HepG2 (cell line): ENCODE data around the gene HS6ST1. TPM values are rescaled to one million over a fixed set of nuclear protein-coding genes. Genes with fewer than 3 reads are reported as not detected.

Experiments
- DPF2 ChIP-seq: sonication (generic); formaldehyde crosslinking; IDR thresholded peaks from 2 replicates; pipeline ENCODE4 v1.4.0; 2020; ENCODE audit warnings: mild to moderate bottlenecking, low read depth, missing genetic modification reagents, borderline replicate concordance
- DR1 ChIP-seq: sonication (generic); formaldehyde crosslinking; IDR thresholded peaks from 2 replicates; pipeline ENCODE4 v1.8.0; 2021; ENCODE audit warnings: mild to moderate bottlenecking, missing genetic modification reagents, inconsistent platforms
- HDAC6 ChIP-seq: fragments of 200-600 bp; sonication (generic); IDR thresholded peaks from 2 replicates; pipeline ENCODE4 v1.7.0; 2017; ENCODE audit warnings: mild to moderate bottlenecking, antibody characterized with exemption, low read length, low read depth
- HNF4G ChIP-seq, 2 experiments: sonication (generic) in 1 of 2; formaldehyde crosslinking in 1 of 2; IDR thresholded peaks; 2 replicates each; pipeline versions ENCODE4 v1.4.0 to v1.6.1; 2011 to 2020; ENCODE audit warnings: borderline replicate concordance in 2 of 2, low read depth in 2 of 2, mild to moderate bottlenecking in 2 of 2, low read length in 1 of 2, missing genetic modification reagents in 1 of 2, moderate library complexity in 1 of 2
- POLR2G ChIP-seq: fragments of 200-400 bp; formaldehyde crosslinking; IDR thresholded peaks from 2 replicates; pipeline ENCODE4 v1.6.1; 2018; ENCODE audit warnings: mild to moderate bottlenecking, low read depth, low read length, moderate library complexity
- SALL1 ChIP-seq: sonication (generic); formaldehyde crosslinking; IDR thresholded peaks from 2 replicates; pipeline ENCODE4 v1.8.0; 2022; ENCODE audit warnings: mild to moderate bottlenecking, missing genetic modification reagents
- ZNF143 ChIP-seq: sonication (generic); formaldehyde crosslinking; IDR thresholded peaks from 2 replicates; pipeline ENCODE4 v1.4.0; 2020; ENCODE audit warnings: missing genetic modification reagents
- ZNF224 ChIP-seq: sonication (generic); formaldehyde crosslinking; IDR thresholded peaks from 2 replicates; pipeline ENCODE4 v1.5.0; 2020; ENCODE audit warnings: mild to moderate bottlenecking, missing genetic modification reagents
- ZNF230 ChIP-seq: sonication (generic); formaldehyde crosslinking; IDR thresholded peaks from 2 replicates; pipeline ENCODE4 v1.4.0; 2020; ENCODE audit warnings: mild to moderate bottlenecking, missing genetic modification reagents
- ZNF619 ChIP-seq: sonication (generic); formaldehyde crosslinking; IDR thresholded peaks from 2 replicates; pipeline ENCODE4 v1.4.0; 2020; ENCODE audit warnings: mild to moderate bottlenecking, missing genetic modification reagents
- polyA plus RNA-seq, 8 experiments: library from polyadenylated mRNA; depleted of rRNA in 3 of 8; stranded (reverse) in 7 of 8; unstranded in 1 of 8; fragments of >200 nt; fragmentation: Illumina TruSeq in 4 of 8; extraction: Trizol in 4 of 8; gene quantifications; 2 replicates each; pipeline versions ENCODE4 v1.2.1 to v1.2.3, GENCODE V29; 2011 to 2016; ENCODE audit warnings: low read depth in 4 of 8, missing spikeins in 1 of 8, mixed read lengths in 1 of 8; ENCODE audit not compliant: insufficient read depth in 1 of 8
- total RNA-seq, 5 experiments: library from RNA; depleted of rRNA; stranded (reverse); fragments of >200 nt; fragmentation: Illumina TruSeq; extraction: Trizol; gene quantifications; 2 replicates each; pipeline ENCODE4 v1.2.3, GENCODE V29; 2016; ENCODE audit warnings: low read depth in 1 of 5
- TF ChIP-seq, protein P1 (sequence below), 2 experiments: sonication (generic) in 1 of 2; formaldehyde crosslinking in 1 of 2; IDR thresholded peaks; 2 replicates each; pipeline versions ENCODE4 v1.6.1 to v1.9.0; 2014 to 2022; ENCODE audit warnings: antibody characterized with exemption in 1 of 2, borderline replicate concordance in 1 of 2, inconsistent platforms in 1 of 2, low read depth in 1 of 2, missing genetic modification reagents in 1 of 2
- TF ChIP-seq, protein P2 (sequence below): sonication (generic); formaldehyde crosslinking; IDR thresholded peaks from 2 replicates; pipeline ENCODE4 v1.4.0; 2020; ENCODE audit warnings: mild to moderate bottlenecking, missing genetic modification reagents, borderline replicate concordance
- TF ChIP-seq, protein P3 (sequence below): sonication (generic); formaldehyde crosslinking; IDR thresholded peaks from 2 replicates; pipeline ENCODE4 v1.4.0; 2020; ENCODE audit warnings: missing genetic modification reagents, borderline replicate concordance

HS6ST1 gene
- total and polyA plus RNA-seq, 2 of the 13 experiments (the other 11 are each of a cell fraction or from before 2014, with no cell fraction given) = 34.5 to 84.6 TPM

DNA sequence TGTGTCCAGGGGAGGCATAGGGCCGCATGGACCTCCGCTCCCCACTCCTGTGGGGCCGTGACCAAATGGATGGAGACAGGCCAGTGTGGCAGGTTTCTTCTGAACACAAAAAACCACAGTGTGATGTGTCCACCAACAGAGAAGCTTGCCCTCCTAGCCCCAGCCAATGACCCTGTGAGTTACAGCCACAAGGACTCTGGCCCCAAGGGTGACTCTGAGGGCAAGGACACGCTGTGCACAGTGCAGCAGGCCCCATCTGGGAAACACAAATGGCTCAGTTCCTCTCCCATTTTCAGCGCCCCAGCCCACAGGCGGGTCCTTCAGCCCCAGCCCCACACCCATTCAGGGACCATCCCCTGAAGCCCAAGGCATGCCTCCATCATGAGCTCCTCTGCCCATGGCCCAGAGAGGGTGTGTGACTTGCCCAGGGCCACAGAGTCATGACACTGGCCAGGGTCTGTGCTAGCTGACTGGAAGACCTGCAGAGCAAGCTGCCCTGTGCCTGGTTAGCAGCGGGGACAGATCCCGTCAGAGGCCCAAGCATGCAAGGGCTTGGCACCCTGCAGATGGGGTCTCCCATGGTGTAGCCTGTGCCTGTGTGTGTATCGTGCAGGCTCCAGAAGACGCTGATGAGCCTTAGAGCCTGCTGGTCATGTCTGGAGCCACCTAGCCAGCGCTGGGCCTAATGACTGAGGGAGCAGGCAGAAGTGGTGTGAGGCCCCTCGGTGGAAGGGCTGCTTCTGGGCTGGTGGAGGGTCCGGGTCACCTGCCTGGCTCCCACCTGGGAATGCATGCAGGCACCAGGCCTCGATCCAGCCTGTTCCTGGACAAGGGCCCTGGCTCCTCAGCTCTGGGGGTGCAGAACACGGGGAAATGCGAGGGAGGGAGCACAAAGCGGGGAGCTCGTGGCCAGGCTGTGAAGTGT is 47.7 kb downstream of the HS6ST1 start (continued):
- TF ChIP-seq ZNF619 (CRISPR knock-in tag) (0 out of 2 replicates have a peak, but pooled peaks have one; percentile 84), HDAC6 (no peak), DR1 (CRISPR knock-in tag) (no peak; the same call in 1 of the 2 replicates), SALL1 (CRISPR knock-in tag) (peak; percentile 85; the same call in 1 of the 2 replicates), POLR2G (peak; percentile 34), ZNF230 (CRISPR knock-in tag) (peak; percentile 54; the same call in 1 of the 2 replicates), DPF2 (peak; percentile 66; the same call in 1 of the 2 replicates), HNF4G (IDR thresholded peaks at IDR 0.05; ENCODE audit: borderline replicate concordance, low read depth, low read length) (peak; percentile 75), HNF4G (CRISPR knock-in tag; IDR thresholded peaks at IDR 0.05; ENCODE audit: borderline replicate concordance, low read depth) (peak; percentile 52; the same call in 1 of the 2 replicates), ZNF224 (CRISPR knock-in tag) (no peak), ZNF143 (CRISPR knock-in tag) (no peak)
- TF ChIP-seq, protein P1, sequence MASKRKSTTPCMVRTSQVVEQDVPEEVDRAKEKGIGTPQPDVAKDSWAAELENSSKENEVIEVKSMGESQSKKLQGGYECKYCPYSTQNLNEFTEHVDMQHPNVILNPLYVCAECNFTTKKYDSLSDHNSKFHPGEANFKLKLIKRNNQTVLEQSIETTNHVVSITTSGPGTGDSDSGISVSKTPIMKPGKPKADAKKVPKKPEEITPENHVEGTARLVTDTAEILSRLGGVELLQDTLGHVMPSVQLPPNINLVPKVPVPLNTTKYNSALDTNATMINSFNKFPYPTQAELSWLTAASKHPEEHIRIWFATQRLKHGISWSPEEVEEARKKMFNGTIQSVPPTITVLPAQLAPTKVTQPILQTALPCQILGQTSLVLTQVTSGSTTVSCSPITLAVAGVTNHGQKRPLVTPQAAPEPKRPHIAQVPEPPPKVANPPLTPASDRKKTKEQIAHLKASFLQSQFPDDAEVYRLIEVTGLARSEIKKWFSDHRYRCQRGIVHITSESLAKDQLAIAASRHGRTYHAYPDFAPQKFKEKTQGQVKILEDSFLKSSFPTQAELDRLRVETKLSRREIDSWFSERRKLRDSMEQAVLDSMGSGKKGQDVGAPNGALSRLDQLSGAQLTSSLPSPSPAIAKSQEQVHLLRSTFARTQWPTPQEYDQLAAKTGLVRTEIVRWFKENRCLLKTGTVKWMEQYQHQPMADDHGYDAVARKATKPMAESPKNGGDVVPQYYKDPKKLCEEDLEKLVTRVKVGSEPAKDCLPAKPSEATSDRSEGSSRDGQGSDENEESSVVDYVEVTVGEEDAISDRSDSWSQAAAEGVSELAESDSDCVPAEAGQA (IDR thresholded peaks at IDR 0.05; ENCODE audit: low read depth) = no peak
- TF ChIP-seq, protein P1 (CRISPR knock-in tag; IDR thresholded peaks at IDR 0.05; ENCODE audit: borderline replicate concordance) = no peak
- TF ChIP-seq, protein P2, sequence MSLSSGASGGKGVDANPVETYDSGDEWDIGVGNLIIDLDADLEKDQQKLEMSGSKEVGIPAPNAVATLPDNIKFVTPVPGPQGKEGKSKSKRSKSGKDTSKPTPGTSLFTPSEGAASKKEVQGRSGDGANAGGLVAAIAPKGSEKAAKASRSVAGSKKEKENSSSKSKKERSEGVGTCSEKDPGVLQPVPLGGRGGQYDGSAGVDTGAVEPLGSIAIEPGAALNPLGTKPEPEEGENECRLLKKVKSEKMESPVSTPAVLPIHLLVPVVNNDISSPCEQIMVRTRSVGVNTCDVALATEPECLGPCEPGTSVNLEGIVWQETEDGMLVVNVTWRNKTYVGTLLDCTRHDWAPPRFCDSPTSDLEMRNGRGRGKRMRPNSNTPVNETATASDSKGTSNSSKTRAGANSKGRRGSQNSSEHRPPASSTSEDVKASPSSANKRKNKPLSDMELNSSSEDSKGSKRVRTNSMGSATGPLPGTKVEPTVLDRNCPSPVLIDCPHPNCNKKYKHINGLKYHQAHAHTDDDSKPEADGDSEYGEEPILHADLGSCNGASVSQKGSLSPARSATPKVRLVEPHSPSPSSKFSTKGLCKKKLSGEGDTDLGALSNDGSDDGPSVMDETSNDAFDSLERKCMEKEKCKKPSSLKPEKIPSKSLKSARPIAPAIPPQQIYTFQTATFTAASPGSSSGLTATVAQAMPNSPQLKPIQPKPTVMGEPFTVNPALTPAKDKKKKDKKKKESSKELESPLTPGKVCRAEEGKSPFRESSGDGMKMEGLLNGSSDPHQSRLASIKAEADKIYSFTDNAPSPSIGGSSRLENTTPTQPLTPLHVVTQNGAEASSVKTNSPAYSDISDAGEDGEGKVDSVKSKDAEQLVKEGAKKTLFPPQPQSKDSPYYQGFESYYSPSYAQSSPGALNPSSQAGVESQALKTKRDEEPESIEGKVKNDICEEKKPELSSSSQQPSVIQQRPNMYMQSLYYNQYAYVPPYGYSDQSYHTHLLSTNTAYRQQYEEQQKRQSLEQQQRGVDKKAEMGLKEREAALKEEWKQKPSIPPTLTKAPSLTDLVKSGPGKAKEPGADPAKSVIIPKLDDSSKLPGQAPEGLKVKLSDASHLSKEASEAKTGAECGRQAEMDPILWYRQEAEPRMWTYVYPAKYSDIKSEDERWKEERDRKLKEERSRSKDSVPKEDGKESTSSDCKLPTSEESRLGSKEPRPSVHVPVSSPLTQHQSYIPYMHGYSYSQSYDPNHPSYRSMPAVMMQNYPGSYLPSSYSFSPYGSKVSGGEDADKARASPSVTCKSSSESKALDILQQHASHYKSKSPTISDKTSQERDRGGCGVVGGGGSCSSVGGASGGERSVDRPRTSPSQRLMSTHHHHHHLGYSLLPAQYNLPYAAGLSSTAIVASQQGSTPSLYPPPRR (CRISPR knock-in tag) = peak; percentile 69; the same call in 1 of the 2 replicates
- TF ChIP-seq, protein P3, sequence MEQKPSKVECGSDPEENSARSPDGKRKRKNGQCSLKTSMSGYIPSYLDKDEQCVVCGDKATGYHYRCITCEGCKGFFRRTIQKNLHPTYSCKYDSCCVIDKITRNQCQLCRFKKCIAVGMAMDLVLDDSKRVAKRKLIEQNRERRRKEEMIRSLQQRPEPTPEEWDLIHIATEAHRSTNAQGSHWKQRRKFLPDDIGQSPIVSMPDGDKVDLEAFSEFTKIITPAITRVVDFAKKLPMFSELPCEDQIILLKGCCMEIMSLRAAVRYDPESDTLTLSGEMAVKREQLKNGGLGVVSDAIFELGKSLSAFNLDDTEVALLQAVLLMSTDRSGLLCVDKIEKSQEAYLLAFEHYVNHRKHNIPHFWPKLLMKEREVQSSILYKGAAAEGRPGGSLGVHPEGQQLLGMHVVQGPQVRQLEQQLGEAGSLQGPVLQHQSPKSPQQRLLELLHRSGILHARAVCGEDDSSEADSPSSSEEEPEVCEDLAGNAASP (CRISPR knock-in tag) = peak; percentile 86; the same call in 1 of the 2 replicates
